CD4-positive, alpha-beta T cell treated with Interleukin-15 for 1 hour (primary cell): Measurements from ENCODE around the gene MOXD1.
"Not testable (repeated sequence)": the region's sequence is repeated elsewhere in the genome, so short reads cannot be mapped to it uniquely, and the experiment has no call there.

Source experiments
- DNase-seq: peaks from one replicate; pipeline ENCODE4 v3.0.0-alpha.2; 2020

The MOXD1 gene

GRCh38 chr6:132351986-132352385, 49.3 kb downstream of the MOXD1 start:
- DNase-seq = not testable (repeated sequence)

- DNase-seq = no peak
These were observed 53.0 kb downstream of the MOXD1 start for GRCh38 chr6:132348231-132348630.

GRCh38 chr6:132344811-132345210, 56.5 kb downstream of the MOXD1 start:
- no peak for DNase-seq

- no peak for DNase-seq
These were observed 59.6 kb downstream of the MOXD1 start for GRCh38 chr6:132341646-132342045.

- no peak for DNase-seq
These were observed 66.8 kb downstream of the MOXD1 start for GRCh38 chr6:132334521-132334885.

GRCh38 chr6:132333639-132334520, 67.4 kb downstream of the MOXD1 start:
- no peak for DNase-seq

GRCh38 chr6:132330759-132331158, 70.5 kb downstream of the MOXD1 start:
- no peak for DNase-seq

GRCh38 chr6:132322398-132322797, 78.9 kb downstream of the MOXD1 start:
- no peak for DNase-seq

- DNase-seq = no peak
These were observed 81.3 kb downstream of the MOXD1 start for GRCh38 chr6:132320007-132320406.

GRCh38 chr6:132316970-132317369, 84.3 kb downstream of the MOXD1 start:
- DNase-seq = no peak

- no peak for DNase-seq
These were observed 86.8 kb downstream of the MOXD1 start for GRCh38 chr6:132314432-132314831.

GRCh38 chr6:132310921-132311320, 90.4 kb downstream of the MOXD1 start:
- DNase-seq = no peak

GRCh38 chr6:132310151-132310550, 91.1 kb downstream of the MOXD1 start:
- not testable (repeated sequence) for DNase-seq

- DNase-seq = no peak
These were observed 96.4 kb downstream of the MOXD1 start for GRCh38 chr6:132304891-132305305.

GRCh38 chr6:132300323-132300949, 100.8 kb downstream of the MOXD1 start:
- peak; percentile 20 for DNase-seq

- no peak for DNase-seq
These were observed 102.8 kb downstream of the MOXD1 start for GRCh38 chr6:132298344-132298949.

- no peak for DNase-seq
These were observed 111.5 kb downstream of the MOXD1 start for GRCh38 chr6:132289756-132290155.

- no peak for DNase-seq
These were observed 114.2 kb downstream of the MOXD1 start for GRCh38 chr6:132287101-132287500.

- DNase-seq = peak; percentile 46
These were observed 114.8 kb downstream of the MOXD1 start for GRCh38 chr6:132286298-132287019.

- no peak for DNase-seq
These were observed 116.1 kb downstream of the MOXD1 start for GRCh38 chr6:132285004-132285780.

- DNase-seq = no peak
These were observed 118.6 kb downstream of the MOXD1 start for GRCh38 chr6:132282696-132283095.

GRCh38 chr6:132280436-132280835, 120.8 kb downstream of the MOXD1 start:
- no peak for DNase-seq
